Stimulated activated CD4-positive, alpha-beta T cell treated with anti-CD3 and anti-CD28 coated beads, TNF-alpha, amount 100 ng/mL, for 24 hours (primary cell): ENCODE data around the gene NBPF3.

Source experiments
- DNase-seq, 3 experiments: peaks; one replicate each; pipeline ENCODE4 v3.0.0-alpha.2; 2020; ENCODE audit warnings: low read depth in 3 of 3

The NBPF3 gene

DNA sequence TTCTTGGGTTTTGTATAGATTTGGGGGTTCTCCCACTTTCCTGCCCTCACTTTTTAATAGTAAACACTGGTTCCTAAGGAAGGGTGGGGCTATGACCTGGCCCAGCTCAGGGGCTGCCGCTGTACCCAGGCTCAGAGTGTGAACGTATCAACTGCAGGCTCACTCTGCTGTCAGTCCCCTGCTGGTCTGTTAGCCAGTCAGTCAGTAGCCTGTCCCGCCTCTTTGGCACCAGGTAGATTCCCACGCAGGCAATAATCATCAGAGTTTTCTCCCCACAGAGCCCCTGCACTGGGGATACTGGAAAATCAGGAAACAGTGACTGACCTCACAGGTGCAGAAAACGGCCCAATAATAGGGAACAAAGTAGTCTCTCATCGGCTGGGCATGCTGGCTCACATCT lies 54.3 kb downstream of the NBPF3 start:
- DNase-seq = no peak

DNA sequence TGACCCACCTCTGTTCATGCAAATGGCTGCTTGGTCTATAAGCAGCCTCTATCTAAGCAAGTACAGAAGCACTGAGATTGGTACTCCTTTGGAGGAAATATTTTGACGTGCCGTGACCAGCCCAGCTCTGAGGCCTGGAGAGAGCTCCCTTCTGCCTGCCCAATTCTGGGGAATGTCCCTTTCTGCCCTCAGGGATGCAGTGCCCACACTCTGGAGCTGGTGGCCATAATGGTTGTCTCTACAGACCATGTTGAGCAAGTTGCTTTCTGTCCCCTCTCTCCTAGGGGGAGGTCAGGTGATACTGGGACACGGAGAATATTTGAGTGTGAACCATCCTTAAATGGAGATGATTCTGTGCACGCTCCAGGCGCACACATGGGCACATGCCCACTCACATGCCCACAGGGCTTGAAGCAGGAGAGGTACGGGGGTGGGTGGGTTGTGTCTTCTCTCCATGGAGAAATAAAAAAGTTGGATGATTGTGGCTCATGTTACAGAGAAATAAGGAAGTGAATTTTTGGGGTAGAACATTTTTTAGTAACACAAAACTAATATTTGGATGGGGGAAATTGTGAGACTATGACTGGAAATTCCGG lies 55.4 kb downstream of the NBPF3 start:
- DNase-seq = no peak

DNA sequence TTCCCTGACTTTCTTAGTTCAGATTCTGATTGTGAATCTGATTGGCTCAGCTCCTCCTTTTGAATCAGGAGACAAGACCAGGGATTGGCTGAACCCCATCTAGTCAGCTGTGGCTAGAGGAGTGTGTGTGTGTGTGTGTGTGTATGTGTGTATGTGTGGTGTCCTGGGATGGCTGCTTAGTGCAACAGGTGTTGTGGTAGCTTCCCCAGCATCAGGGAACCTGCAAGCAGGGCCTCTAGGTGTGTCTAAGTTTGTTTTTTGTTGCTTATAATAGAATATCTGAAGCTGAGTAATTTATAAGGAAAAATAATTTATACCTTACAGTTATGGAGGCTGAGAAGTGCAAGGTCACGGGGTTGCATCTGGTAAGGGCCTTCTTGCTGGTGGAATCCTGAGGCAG lies 56.1 kb downstream of the NBPF3 start:
- DNase-seq = no peak

DNA sequence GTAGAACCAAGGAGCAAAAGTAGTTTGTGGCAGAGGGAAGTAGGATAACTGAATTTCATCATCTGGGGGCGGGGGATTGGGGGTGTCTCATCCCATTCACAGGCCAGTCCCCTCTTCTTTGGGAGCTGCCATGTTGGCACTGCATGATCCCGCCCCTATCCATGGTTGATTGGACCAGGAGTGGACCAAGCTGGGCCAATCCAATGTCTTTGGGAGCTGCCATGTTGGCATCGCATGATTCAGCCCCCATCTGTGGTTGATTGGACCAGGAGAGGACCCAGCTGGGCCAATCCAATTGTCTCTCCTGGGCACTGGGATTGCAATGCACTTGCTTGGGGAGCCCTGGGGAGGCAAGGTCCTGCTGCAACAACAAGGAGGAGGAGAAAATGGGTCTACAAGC lies 56.9 kb downstream of the NBPF3 start:
- DNase-seq = no peak

DNA sequence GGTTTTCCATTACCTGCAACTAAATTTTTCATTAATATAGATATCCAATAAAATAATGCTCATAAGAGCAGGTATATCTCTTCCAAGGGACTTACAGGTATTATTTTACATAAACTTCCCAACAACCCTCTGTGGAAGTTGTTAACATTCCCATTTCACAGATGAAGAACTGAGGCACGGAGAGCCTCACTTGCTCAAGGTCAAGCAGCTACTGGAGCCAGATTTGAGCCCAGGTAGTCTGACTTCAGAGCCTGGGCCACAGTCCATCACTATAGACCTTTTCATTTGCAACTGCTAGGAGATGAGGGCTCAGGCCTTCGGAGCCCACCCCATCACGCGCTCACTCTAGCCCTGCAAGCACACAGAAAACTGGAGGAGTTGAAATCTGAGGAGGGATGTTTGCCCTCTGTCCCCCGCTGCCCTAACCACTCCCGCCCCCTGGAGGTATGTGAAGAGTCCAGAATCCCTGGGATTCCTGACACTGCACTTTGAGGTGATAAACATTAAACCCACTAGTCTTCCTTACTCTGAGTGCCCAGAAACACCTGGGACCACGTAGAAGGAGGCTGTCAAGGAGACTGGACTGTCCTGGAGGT lies 57.6 kb downstream of the NBPF3 start:
- DNase-seq = no peak

DNA sequence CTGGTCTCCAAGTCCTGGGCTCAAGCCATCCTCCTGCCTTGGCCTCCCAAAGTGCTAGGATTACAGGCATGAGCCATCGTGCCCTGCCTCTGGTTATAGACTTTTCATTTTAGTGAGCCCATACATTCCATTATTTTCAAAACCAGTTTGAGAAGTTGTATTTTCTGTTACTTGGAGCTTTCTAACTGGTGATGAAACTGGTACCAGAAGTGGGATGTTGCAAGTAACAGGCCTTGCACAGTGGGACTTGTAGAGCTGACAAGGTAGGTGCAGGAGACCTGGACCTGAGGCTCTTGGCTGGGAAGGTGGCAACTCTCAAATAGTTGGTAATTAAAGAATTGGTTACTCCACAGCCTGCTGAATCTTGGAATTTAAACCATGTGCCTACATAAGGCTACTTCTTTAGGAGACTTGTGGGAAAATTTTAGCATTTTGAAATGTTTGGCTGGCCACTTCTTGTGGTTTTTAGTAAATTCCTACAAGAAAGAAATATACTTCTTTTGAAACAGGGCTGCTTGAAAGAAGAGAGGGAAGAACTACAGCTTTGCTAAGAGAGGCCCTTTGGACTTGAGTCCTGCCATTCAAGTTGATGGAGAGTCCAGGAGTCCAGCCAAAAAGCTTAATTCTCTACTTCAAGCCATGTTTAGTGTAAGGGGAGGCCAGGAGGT lies 59.5 kb downstream of the NBPF3 start:
- no peak for DNase-seq

DNA sequence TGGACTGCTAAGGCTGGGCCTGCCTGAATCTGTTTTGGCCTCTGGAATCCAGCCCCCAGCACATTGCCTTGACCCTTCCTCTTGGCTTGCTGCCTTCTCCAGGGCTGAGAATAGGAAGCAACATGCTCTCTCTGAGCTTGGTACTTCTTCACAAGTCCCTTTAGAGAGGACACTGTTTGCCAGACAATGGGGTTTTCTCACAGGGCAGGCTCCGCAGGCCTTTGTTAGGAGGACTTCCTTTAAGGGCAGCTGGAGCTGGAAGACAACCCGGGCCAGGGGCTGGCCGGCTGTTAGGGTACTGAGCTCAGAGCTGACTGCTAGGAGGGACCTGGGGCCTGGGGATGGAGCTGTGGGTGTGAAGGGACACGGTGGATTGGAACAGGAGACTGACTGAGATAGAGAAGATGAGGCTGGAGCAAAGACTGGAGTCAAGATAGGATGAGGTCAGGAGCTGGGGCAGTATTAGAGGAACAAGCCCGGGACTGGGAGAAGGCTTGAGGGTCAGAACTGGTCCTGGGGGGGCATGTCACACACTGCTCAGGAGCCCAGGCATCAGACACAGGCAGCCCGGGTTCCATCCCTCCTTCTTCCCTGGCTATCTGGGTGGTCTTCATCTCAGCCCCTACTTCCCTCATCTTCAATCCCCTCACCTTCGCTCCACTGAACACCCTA lies 63.9 kb downstream of the NBPF3 start:
- no peak for DNase-seq

DNA sequence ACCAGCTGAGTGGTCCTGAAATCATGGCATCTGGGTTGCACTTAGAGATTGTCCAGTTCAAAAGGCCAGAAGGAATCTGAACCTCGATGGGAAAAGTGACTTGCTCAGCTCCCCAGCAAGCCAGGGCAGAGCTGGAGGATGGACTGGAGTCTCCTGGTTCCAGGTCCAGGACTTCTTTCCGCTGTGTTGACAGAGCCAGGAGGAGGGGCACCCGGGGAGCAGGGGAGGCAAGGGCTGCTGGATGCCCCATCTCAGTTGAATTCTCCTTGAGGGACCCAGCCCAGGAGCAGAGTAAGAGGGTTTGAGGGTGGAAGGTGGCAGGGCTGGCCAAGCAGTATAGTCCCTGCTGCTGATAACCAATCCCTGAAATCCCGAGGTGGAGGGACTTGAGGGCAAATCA lies 66.9 kb downstream of the NBPF3 start:
- no peak for DNase-seq

DNA sequence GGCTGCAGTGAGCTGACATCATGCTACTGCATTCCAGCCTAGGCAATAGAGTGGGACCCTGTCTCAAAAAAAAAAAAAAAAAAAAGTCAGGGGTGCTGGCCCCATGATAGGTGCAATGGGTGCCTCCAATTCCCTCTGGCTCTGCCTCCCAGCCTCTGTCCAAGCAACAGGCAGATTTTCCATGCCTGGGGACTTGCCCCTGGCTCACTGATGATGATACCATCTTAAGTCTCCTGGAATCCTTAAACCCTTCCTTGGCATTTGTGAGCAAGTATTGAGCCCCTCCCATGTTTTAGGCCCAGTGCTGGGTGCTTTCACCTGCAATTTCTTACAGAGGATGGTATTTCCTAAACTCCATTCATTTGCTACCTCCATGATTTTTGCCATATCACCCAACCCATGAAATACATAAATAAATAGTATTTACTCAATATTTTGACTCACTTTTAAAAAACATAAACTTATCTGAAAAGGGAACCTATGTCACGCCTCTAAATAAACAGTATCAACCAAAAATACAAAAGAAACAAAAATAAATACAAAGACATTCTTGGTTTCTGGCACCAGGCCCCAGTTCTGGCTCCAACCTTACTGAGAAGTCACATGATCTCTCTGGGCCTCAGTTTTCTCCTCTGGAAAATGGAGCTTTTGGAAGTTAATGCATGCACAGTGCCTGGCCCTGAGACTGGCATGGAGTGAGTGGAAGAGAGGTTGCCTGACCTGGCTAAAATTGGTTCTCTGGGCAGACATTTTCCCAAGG lies 67.8 kb downstream of the NBPF3 start:
- DNase-seq = no peak

DNA sequence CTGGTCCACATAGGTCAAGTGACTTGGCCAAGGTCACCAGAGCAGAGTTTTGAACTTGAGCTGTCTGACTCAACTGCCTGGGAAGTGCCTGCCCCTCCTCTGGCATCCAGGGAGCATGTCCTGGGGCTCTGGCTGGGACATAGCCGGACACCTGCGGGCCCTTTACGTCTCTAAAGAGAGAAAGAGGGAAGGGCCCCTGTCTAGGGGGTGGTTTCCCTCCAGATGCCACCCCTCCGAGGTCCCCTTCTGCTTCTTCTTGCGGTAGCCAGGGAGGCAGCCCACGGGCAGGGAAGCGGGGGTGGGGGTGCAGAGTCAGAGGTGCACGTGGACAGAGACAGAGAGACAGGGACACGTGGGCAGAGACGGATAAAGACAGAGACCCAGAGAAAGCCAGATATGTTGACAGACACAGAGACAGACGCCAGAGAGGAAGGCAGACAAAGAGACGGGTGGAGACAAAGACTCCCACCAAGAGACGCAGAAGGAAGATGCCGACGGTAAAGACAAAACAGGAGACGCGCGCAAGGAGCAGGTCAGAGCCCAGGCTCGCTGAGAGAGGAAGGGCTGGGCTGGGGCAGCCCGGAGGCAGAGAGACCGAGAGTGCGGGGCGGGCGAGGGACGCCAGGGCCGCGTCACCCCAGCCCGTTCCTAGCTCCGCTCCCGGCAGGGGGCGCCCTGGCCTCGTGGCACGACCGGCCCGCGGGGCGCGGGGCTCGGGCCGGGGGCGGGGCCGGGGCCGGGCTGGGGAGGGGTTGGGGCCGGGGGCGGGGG lies 68.8 kb downstream of the NBPF3 start:
- peak; percentile 38 to 70 (median 42) for DNase-seq

DNA sequence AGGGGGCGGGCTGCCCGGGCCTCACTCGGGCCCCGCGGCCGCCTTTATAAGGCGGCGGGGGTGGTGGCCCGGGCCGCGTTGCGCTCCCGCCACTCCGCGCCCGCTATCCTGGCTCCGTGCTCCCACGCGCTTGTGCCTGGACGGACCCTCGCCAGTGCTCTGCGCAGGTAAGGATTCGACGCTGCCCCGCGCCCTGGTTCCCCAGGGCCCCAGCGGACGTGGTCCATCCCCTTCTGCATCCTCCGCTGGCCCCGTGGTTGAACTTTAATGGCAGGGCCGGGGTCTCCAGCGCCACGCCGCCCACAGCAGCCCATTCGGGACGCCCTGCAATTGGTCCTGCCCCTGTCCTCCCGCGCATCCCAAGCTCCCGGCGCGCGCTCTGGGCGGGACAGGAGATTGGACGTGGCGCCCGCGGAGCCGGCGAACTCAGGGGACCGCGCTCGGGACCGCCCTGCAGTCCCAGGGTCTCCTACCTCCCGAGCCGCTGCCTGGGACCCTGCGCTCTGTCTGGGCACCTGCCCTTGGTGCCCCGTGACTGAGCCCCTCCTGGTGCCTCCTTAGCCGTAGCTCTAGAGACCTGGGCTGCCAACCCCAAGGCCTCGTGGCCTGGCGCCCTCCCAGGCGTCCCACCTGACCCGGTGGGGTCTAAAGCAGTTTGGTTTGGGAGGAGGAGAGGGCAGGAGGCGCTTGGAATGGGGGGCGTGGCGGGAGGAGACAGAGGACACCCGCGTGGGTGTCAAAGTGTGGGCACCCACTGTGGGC lies 69.6 kb downstream of the NBPF3 start, which contains the start of gene ALPL:
TSS of gene ALPL (plus strand) at position 73 of the 762 bp plus-strand sequence. CDS start 44,659 bp downstream, outside the sequence.
- no peak for DNase-seq

DNA sequence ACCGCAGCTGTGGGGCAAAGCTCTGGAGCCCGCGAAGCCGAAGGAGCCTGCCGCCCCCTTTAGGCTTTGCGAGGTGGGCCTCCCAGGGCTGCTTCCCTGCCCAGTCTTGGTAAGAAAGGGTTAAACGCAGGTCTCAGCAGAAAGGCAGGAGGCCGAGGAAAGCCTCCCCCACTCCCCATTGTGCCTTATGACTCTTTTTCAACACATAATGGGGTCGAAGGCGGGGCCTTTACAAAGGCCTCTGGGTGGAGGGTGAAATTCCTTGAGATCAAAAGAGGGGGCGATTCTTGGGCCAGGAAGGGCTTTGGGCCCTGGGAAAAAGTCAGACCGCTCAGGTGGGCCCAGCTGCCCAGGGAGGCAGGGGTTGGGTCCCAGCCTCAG lies 70.2 kb downstream of the NBPF3 start:
- DNase-seq = no peak

DNA sequence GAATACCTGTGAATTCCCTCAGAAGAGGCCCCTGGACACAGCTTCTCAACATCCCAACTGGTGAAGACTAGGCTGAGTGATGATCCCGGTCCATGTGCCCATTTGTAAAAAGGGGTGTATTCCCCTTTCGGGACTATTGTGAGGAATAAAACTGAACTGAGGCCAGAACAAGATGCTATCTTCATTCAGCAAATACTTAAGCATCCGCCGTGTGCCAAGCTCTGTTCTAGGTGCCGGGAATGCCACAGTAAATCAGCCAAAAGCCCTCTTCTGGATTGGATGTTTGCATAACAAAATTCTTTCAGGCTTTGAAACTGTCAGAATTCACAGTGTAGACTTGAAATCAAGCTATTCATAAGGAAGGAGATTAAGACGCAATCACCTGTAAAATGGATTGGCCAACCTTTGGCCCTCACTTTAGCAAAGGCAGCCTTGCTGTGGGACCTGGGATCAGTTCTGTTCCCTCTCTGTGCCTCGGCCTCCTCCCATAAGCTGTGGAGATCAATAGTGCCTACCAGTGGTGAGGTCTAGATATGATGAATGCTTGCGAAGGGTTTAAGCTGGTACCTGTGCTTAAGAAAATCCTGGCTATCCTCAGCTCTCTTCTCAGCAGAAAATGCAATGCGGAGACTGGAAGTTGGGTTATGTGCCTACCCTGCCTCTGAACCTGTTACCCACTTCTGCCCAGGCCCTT lies 71.1 kb downstream of the NBPF3 start:
- DNase-seq = no peak

DNA sequence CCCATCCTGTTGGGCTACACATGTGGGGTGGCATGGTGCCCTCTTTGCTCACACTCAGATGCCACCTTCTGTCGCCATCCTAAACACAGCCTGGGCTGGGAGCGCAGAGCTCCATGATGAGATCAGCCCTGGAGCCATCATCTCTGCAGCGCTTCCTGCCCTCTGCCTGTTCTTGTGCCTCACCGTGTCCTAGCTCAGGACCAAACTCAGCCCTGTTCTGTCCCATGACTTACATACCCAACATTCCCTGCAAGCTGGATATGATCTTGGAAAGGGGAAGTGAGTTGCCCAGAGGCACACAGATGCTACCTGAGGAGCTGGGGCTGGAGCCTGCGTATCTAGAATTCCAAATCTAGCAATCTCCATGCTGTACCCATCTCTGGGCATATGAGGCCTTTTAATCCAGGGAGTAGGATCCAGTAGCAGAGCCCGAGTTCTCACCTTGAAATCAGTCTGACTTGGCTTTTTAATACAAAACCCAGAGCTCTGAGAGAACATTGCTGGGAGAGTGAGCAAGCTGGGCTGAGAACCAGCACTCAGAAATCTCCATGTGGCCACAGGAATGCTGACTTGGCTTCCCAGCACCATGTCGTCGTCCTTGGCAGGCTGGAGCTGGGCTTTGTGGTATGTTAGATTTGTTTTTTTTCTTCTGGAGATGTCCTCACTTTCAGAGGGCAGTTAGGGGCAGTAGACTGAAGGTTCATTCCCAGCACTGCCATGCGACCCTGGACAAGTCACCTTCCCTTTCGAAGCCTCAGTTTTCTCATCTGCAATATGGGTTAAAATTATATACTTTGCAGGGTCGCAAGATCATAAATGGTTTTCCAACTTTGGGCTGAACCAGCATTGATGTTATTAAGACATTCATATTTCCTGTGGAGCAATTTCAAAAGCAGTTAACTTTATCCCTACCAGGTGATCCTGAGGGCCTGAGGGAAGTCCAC lies 71.9 kb downstream of the NBPF3 start:
- DNase-seq = no peak

DNA sequence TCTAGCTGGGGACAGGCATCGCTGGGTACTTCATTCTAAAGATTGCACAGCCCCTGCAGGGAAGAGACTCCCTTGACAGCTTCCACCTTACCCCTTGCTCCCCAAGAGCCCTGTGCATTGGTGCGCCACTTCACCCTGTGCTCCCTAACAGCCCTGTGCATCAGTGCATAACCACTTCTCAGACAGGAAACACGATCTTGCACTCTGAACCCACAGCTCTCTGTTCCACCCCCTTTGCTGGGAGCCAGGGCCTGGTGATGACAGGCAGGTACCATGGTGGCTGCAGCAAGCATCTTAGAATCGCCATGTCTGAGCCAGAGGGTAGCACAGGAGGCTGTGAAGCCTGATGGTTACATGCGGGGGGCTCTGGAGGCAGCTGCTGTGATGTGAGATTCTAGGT lies 74.3 kb downstream of the NBPF3 start:
- no peak for DNase-seq

DNA sequence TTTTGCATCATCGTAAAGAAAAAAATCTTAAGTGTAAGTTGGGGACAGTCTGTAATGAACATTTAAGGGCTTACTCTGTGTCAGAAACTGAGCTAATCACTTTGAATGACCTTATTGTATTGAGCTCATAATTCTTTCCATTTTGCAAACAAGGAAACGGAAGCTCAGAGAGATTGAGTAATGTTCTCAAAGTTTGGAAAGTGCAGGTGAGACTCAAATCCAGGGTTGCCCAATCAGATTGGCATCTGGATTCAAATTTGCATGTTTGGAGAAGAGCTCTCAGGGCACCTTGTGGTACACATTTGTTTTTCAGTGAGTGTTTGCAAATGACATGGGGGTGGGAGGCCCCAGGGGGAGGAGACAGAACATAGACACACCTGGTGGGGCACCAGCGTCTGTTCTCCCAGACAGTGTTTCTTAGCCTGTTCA lies 77.2 kb downstream of the NBPF3 start:
- no peak for DNase-seq

DNA sequence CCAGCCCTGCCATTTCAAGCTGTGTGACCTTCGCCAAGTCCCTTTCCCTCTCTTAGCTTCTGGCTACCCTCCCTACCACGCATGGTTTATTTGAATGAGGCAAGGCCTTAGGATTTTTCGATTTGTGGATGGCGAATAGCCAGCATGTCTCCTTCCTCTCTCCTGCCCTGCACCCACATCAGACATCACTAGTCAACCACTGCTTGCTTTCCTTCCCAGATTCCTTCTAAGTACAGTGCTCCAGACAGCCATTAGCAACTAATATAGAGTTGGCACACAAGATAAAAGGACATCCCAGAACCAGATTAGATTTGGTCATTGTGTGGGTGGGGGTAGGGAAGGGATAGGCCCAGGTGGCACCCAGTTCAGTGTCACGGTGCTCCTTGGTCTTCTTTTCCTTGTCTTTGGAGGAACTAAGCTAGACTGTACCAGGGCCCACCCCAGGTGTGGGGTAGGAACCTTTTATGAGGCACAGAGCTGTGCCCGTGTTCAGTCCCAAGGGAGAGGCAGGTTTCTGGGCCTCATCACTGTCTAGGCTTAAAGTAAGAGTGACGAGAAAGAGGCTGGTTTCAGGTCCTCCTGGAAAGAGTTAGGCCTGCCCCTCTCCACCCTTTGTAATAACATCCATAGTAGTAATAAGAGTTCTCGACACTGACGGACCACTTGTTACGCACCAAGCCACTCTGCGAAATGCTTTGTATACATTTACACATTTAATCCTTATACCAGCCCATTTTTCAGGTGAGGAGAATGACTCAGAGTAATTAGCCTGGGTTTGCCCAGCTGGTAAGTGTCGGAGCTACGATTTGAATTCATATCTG lies 77.9 kb downstream of the NBPF3 start:
- no peak for DNase-seq
